C4-2B (cell line): ENCODE data around the gene HEPACAM.

Source experiments
- H3K27ac ChIP-seq: fragments of 450-650 bp; 2 replicates; pipeline ENCODE4 v1.5.1; 2017
- ZFX ChIP-seq: fragments of 450-650 bp; IDR thresholded peaks from 2 replicates; pipeline ENCODE4 v1.6.1; 2017
- TF ChIP-seq, protein P1 (sequence below): fragments of 450-650 bp; conservative IDR thresholded peaks from 2 replicates; pipeline ENCODE4 v1.5.1; 2017; ENCODE audit warnings: mild to moderate bottlenecking

Gene HEPACAM

DNA sequence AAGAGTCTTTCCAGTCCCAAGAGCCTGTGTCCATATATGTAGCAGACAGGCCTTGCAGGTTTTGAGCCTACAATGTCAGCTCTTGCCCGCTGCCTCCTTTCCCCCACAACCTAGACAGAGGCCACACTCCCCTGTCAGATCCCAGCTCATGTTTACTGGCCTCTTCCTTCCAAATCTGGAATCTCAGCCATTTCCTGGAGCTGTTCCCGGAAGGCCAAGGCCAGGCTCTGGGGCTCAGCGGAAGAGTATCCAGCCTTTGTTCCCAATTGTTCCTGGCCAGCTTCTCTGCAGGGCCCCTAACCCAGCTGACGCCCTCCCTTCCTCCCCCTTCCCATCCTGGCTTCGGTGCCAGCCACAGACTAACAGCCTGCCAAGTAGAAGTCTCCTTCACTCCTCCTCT, 37.1 kb downstream of the HEPACAM start:
- no peak for TF ChIP-seq ZFX
- TF ChIP-seq, protein P1, sequence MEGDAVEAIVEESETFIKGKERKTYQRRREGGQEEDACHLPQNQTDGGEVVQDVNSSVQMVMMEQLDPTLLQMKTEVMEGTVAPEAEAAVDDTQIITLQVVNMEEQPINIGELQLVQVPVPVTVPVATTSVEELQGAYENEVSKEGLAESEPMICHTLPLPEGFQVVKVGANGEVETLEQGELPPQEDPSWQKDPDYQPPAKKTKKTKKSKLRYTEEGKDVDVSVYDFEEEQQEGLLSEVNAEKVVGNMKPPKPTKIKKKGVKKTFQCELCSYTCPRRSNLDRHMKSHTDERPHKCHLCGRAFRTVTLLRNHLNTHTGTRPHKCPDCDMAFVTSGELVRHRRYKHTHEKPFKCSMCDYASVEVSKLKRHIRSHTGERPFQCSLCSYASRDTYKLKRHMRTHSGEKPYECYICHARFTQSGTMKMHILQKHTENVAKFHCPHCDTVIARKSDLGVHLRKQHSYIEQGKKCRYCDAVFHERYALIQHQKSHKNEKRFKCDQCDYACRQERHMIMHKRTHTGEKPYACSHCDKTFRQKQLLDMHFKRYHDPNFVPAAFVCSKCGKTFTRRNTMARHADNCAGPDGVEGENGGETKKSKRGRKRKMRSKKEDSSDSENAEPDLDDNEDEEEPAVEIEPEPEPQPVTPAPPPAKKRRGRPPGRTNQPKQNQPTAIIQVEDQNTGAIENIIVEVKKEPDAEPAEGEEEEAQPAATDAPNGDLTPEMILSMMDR, result no peak
- H3K27ac ChIP-seq, result no peak overlapping the region

DNA sequence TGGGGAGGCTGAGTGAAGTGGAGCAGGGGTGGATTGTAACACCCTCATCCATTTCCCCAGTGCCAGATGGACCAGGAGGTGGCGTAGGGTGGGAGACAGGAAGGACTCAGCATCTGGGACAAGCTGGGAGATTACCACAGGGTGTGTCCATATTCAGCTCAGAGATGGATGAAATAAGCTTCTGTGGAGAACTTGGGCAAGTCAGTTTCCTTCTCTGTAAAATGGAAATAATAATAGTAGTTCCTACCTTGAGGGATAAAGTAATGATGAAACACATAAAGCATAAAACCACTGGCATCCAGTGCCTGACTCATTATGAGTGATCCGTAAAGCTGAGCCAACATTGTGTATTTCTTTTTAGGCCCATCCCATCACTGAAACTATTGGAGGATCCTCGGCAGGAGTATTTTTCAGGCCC, 37.6 kb downstream of the HEPACAM start:
- no peak overlapping the region for H3K27ac ChIP-seq
- TF ChIP-seq ZFX, result no peak
- TF ChIP-seq, protein P1, result no peak

DNA sequence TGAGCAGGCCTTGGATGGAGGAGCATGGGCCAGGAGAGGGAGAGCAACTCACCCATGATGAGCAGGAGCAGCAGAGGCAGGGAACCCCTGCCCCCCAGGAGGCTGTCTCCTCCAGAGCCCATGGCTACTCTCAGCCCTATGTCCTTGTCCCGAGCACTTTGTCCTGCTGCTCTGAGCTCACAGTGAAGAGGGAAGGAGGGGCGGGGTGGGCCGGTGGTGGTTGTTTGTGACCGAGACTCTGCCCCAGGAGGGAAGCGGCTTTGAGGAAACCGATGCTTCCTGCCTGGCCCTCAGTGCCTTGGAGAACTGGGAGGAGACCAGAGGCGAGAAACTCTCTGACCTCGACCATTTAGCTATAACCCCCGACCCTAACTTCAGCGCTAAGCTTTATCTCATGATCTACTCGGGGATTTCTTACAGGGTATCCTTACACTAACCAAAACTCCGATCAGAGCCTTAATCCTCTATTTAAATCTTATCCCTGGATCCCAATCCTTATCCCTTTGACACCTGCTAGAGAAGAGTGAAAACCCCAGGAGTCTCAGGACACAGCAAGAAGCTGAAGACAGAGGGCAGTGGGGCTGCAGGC, 38.1 kb downstream of the HEPACAM start, which contains the start of gene ROBO4:
TSS of gene ROBO4 (minus strand) at position 192 of the 589 bp plus-strand sequence. CDS start at position 122, 70 bp downstream.
- no peak within 1 kb of the TSS for H3K27ac ChIP-seq
- no peak for TF ChIP-seq ZFX
- TF ChIP-seq, protein P1, result no peak

DNA sequence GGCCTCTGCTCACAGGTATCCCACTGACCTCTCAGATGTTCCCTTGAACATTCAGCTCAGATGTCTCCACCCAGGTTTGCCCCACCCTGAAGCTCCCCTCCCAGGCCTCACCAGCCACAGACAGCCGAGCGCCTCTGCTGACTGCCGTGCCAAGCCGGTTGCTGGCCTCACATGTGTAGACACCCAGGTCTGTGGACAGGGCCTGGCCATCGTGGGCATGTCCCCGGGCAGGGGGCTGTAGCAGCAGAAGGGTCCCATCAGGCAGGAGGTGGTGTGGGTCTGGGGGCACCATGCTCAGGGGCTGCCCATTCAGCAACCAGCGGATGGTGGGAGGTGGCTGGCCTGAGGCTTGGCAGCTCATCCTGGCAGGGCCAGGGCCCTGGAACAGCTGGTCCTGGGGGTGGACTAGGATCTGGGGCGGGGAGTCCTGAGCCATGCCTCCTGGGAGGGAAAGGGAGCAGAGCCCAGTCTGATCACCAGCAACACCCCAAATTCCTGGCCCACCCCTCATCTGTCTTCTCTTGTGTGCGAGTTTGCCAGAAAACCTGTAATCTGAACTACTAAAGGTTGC, 38.9 kb downstream of the HEPACAM start:
- no peak overlapping the region for H3K27ac ChIP-seq
- no peak for TF ChIP-seq ZFX
- TF ChIP-seq, protein P1, result no peak

DNA sequence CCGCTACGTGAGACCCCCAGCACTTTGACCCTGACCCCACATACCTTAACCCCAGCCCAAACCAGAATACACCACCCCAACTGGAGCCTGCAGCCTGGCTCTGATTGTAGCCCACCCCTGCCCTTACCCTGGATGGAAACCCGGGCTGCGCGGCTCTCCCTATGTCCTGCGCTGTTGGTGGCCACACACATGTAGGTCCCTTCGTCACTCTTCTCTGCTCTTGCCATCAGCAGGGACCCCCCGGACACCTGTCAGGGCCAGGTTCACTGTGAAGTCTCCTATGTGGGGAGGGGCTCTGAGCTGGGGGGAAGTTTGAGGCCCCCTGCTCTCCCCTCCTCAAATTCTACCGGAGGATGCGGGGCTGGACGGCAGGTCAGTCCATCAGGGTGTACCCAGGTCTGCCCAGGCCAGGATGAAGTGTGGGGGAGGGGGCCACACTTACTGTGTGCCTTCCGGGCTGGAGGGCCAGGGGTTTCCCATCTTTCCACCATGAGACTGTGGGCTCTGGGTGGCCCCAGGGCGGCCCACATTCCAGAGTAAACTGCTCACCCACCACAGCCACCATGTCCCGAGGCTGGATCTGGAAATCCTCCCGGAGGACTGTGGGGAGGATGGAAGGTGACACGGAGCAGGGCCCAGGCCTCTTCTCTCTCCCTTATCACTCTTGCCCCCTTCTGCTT, 39.6 kb downstream of the HEPACAM start:
- TF ChIP-seq ZFX, result no peak
- TF ChIP-seq, protein P1, result no peak
- H3K27ac ChIP-seq, result no peak overlapping the region

DNA sequence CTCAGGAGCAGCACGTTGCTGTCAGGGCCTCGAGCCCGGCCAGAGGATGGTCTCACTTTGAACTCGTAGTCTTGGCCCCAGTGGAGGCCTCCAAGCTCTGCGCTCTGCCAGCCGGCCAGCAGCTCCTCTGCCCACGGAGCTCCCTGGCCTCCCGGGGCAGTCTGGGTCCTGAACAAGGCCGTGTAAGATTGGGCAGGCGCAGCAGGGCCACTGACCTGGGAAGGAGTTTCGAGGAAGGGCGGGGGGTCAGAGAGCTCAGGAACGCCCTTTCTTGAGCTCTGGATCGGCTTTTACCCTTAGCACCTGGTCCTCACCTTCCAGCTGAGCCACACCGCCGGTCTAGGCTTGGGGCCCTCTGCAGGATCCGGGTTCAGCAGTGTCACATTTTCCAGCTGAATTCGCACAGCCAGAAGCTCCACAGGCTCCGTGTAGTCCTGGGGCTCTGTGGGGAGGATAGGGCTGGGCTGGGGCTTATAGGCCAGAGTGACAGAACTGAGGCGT, 40.3 kb downstream of the HEPACAM start:
- TF ChIP-seq, protein P1, result no peak
- no peak for TF ChIP-seq ZFX
- no peak overlapping the region for H3K27ac ChIP-seq
